SK-N-SH (cell line): Measurements from ENCODE around the gene TMTC2.

Source experiments
- EP300 ChIP-seq, 2 experiments: IDR thresholded peaks; 2 replicates each; pipeline versions ENCODE4 v1.4.0 to v1.6.1; 2012; ENCODE audit warnings: borderline replicate concordance in 1 of 2, low read depth in 1 of 2, low read length in 1 of 2
- MEF2A ChIP-seq: IDR thresholded peaks from 2 replicates; pipeline ENCODE4 v1.4.0; 2012; ENCODE audit warnings: low read depth, borderline replicate concordance
- REST ChIP-seq: IDR thresholded peaks from 2 replicates; pipeline ENCODE4 v1.6.1; 2012; ENCODE audit warnings: mild to moderate bottlenecking, low read depth, low read length, moderate library complexity
- TF ChIP-seq, protein P1 (sequence below): fragments of 200-600 bp; sonication (generic); IDR thresholded peaks from 2 replicates; pipeline ENCODE4 v1.6.1; 2017; ENCODE audit warnings: antibody characterized with exemption, mild to moderate bottlenecking, moderate library complexity

GRCh38 chr12:83082690-83083276 lies 396.1 kb downstream of the TMTC2 start:
- TF ChIP-seq, protein P1, sequence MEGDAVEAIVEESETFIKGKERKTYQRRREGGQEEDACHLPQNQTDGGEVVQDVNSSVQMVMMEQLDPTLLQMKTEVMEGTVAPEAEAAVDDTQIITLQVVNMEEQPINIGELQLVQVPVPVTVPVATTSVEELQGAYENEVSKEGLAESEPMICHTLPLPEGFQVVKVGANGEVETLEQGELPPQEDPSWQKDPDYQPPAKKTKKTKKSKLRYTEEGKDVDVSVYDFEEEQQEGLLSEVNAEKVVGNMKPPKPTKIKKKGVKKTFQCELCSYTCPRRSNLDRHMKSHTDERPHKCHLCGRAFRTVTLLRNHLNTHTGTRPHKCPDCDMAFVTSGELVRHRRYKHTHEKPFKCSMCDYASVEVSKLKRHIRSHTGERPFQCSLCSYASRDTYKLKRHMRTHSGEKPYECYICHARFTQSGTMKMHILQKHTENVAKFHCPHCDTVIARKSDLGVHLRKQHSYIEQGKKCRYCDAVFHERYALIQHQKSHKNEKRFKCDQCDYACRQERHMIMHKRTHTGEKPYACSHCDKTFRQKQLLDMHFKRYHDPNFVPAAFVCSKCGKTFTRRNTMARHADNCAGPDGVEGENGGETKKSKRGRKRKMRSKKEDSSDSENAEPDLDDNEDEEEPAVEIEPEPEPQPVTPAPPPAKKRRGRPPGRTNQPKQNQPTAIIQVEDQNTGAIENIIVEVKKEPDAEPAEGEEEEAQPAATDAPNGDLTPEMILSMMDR = no peak
- TF ChIP-seq EP300 (IDR thresholded peaks at IDR 0.05; ENCODE audit: borderline replicate concordance in 1 of 2, low read depth in 1 of 2, low read length in 1 of 2) (no peak), MEF2A (no peak), REST (no peak)
